Measurements from ENCODE around the gene PCCB.

DNA sequence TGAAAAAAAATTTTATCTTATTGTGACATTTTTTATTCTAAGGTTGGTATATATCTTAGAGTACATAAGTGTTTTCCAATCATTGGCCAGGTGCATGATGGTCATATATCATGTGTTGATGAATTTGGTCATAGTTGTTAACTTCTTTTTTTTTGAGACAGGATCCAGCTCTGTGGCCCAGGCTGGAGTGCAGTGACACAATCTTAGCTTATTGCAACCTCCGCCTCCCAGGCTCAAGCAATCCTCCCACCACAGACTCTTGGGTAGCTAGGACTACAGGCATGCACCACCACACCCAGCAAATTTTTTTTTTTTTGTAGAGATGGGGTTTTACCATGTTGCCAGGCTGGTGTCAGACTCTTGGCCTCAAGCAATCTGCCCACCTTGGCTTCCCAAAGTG, 44.0 kb downstream of the PCCB start:
- TF ChIP-seq, protein P1, sequence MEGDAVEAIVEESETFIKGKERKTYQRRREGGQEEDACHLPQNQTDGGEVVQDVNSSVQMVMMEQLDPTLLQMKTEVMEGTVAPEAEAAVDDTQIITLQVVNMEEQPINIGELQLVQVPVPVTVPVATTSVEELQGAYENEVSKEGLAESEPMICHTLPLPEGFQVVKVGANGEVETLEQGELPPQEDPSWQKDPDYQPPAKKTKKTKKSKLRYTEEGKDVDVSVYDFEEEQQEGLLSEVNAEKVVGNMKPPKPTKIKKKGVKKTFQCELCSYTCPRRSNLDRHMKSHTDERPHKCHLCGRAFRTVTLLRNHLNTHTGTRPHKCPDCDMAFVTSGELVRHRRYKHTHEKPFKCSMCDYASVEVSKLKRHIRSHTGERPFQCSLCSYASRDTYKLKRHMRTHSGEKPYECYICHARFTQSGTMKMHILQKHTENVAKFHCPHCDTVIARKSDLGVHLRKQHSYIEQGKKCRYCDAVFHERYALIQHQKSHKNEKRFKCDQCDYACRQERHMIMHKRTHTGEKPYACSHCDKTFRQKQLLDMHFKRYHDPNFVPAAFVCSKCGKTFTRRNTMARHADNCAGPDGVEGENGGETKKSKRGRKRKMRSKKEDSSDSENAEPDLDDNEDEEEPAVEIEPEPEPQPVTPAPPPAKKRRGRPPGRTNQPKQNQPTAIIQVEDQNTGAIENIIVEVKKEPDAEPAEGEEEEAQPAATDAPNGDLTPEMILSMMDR (IDR thresholded peaks at IDR 0.05) = no peak
- no peak for TF ChIP-seq POLR2A (IDR thresholded peaks at IDR 0.05)

All from thyroid gland (tissue), 4 donors.